Peyer's patch (tissue), 4 donors: ENCODE results near the gene BUB1B. TPM values are rescaled to one million over a fixed set of nuclear protein-coding genes. Genes with fewer than 3 reads are reported as not detected.

Source experiments
- DNase-seq, 3 donors: peaks; one replicate each; pipeline ENCODE4 v3.0.0-alpha.2; 2017 to 2019
- H3K27ac ChIP-seq, 4 donors: fragments of 200-600 bp; sonication (generic); one replicate each; pipeline ENCODE4 v1.5.1; 2016 to 2019
- H3K27me3 ChIP-seq, 2 donors: fragments of 200-600 bp; sonication (generic); one replicate each; pipeline ENCODE4 v1.5.1; 2019
- H3K36me3 ChIP-seq, 3 donors: fragments of 200-600 bp; sonication (generic); one replicate each; pipeline ENCODE4 v1.5.1; 2016 to 2019
- H3K4me1 ChIP-seq, 4 donors: fragments of 200-600 bp; sonication (generic); one replicate each; pipeline ENCODE4 v1.5.1; 2016 to 2019
- H3K4me3 ChIP-seq, 4 donors: fragments of 200-600 bp; sonication (generic); 1 replicate in 3 of 4; 2 replicates in 1 of 4; pipeline ENCODE4 v1.5.1; 2016 to 2019; ENCODE audit warnings: mild to moderate bottlenecking in 1 of 4
- H3K9me3 ChIP-seq, 4 donors: fragments of 200-600 bp; sonication (generic); one replicate each; pipeline ENCODE4 v1.5.1; 2016 to 2019; ENCODE audit warnings: mild to moderate bottlenecking in 1 of 4
- CTCF ChIP-seq, 6 experiments: fragments of 450-650 bp in 4 of 6; fragments of 200-600 bp in 2 of 6; sonication (generic) in 1 of 6; IDR thresholded peaks; one replicate each; pipeline ENCODE4 v1.5.1; 2017 to 2019; ENCODE audit warnings: antibody characterized with exemption in 6 of 6, mild to moderate bottlenecking in 3 of 6, moderate library complexity in 1 of 6
- POLR2A ChIP-seq, 2 donors: fragments of 450-650 bp; IDR thresholded peaks; one replicate each; pipeline ENCODE4 v1.5.1; 2017; ENCODE audit warnings: antibody characterized with exemption in 2 of 2, mild to moderate bottlenecking in 2 of 2, moderate library complexity in 2 of 2
- total RNA-seq, 4 donors: library from RNA; depleted of rRNA; stranded (reverse); fragments of >200 nt; gene quantifications; one replicate each; pipeline ENCODE4 v1.1.0, GENCODE V29; 2016

Gene BUB1B
- total RNA-seq, 4 donors from 2014 or later: 10.6 to 120 (median 13.3) TPM

- TF ChIP-seq POLR2A (IDR thresholded peaks at IDR 0.05): no peak
- TF ChIP-seq CTCF (IDR thresholded peaks at IDR 0.05): no peak
Measured at GRCh38 chr15:40198355-40199085, 37.7 kb downstream of the BUB1B start.

GRCh38 chr15:40204100-40204499 is 43.2 kb downstream of the BUB1B start:
- no peaks in the 10 kb centered on the region for H3K4me1 ChIP-seq
- H3K4me3 ChIP-seq: no peak overlapping the region
- no peaks in the 10 kb centered on the region for H3K27me3 ChIP-seq
- no peaks in the 10 kb centered on the region for H3K36me3 ChIP-seq
- no peaks in the 10 kb centered on the region for H3K9me3 ChIP-seq
- no peak overlapping the region for H3K27ac ChIP-seq
- DNase-seq: no peak
- no peak for TF ChIP-seq POLR2A (IDR thresholded peaks at IDR 0.05)
- no peak for TF ChIP-seq CTCF (IDR thresholded peaks at IDR 0.05)

More at GRCh38 chr15:40198355-40199085, 37.7 kb downstream of the BUB1B start:
- H3K9me3 ChIP-seq: no peaks in the 10 kb centered on the region
- no peak for DNase-seq
- no peaks in the 10 kb centered on the region for H3K4me1 ChIP-seq
- no peak overlapping the region for H3K27ac ChIP-seq
- H3K36me3 ChIP-seq: no peaks in the 10 kb centered on the region
- no peaks in the 10 kb centered on the region for H3K27me3 ChIP-seq
- H3K4me3 ChIP-seq: no peak overlapping the region

GRCh38 chr15:40217166-40217824 is 56.4 kb downstream of the BUB1B start:
- H3K27ac ChIP-seq: no peak overlapping the region
- no peaks in the 10 kb centered on the region for H3K27me3 ChIP-seq
- H3K4me1 ChIP-seq: no peaks in the 10 kb centered on the region
- DNase-seq: peak in 1 of 3 donors; percentile 71
- TF ChIP-seq POLR2A (IDR thresholded peaks at IDR 0.05) (no peak), CTCF (IDR thresholded peaks at IDR 0.05) (peak; percentile 73 to 95 (median 91))
- H3K9me3 ChIP-seq: no peaks in the 10 kb centered on the region
- no peaks in the 10 kb centered on the region for H3K36me3 ChIP-seq
- H3K4me3 ChIP-seq: no peak overlapping the region

- Histone ChIP-seq H3K4me3 (no peak overlapping the region), H3K36me3 (no peaks in the 10 kb centered on the region), H3K27ac (no peak overlapping the region), H3K9me3 (no peaks in the 10 kb centered on the region), H3K27me3 (no peaks in the 10 kb centered on the region), H3K4me1 (no peaks in the 10 kb centered on the region)
- no peak for DNase-seq
- TF ChIP-seq POLR2A (IDR thresholded peaks at IDR 0.05): no peak
- no peak for TF ChIP-seq CTCF (IDR thresholded peaks at IDR 0.05)
Measured at GRCh38 chr15:40219801-40220200, 58.9 kb downstream of the BUB1B start.

- no peaks in the 10 kb centered on the region for H3K36me3 ChIP-seq
- no peaks in the 10 kb centered on the region for H3K4me1 ChIP-seq
- no peak overlapping the region for H3K4me3 ChIP-seq
- TF ChIP-seq CTCF (IDR thresholded peaks at IDR 0.05): no peak
- no peak for TF ChIP-seq POLR2A (IDR thresholded peaks at IDR 0.05)
- H3K27ac ChIP-seq: no peak overlapping the region
- no peaks in the 10 kb centered on the region for H3K9me3 ChIP-seq
- H3K27me3 ChIP-seq: no peaks in the 10 kb centered on the region
- DNase-seq: no peak
Measured at GRCh38 chr15:40222131-40222530, 61.3 kb downstream of the BUB1B start.
